Astrocyte (in vitro differentiated cells and primary cell): ENCODE results near the gene PRKAG2. TPM values are rescaled to one million over a fixed set of nuclear protein-coding genes. Genes with fewer than 3 reads are reported as not detected.

Experiments used
- DNase-seq: peaks from one replicate; pipeline ENCODE4 v3.0.0-alpha.2; 2010; ENCODE audit warnings: low read depth
- FAIRE-seq: peaks from 2 replicates; lab custom pipeline; 2011; peaks lifted over from hg19 to GRCh38; lab: Jason Lieb, UNC
- H2AFZ ChIP-seq: 2 replicates; pipeline ENCODE4 v1.6.0; 2012; ENCODE audit warnings: low read depth, low read length, inconsistent platforms
- H3K27ac ChIP-seq: 2 replicates; pipeline ENCODE4 v1.5.1; 2011; ENCODE audit warnings: low read depth, low read length, inconsistent platforms
- H3K27me3 ChIP-seq: 2 replicates; pipeline ENCODE4 v1.6.0; 2011; ENCODE audit warnings: low read length, inconsistent platforms; ENCODE audit not compliant: insufficient read depth
- H3K36me3 ChIP-seq: 2 replicates; pipeline ENCODE4 v1.5.1; 2011; ENCODE audit warnings: low read length, inconsistent platforms; ENCODE audit not compliant: insufficient read depth
- H3K4me1 ChIP-seq: 2 replicates; pipeline ENCODE4 v1.5.1; 2011; ENCODE audit warnings: low read length, inconsistent platforms; ENCODE audit not compliant: insufficient read depth
- H3K4me2 ChIP-seq: 2 replicates; pipeline ENCODE4 v1.6.0; 2012; ENCODE audit warnings: low read length, inconsistent platforms
- H3K4me3 ChIP-seq: 2 replicates; pipeline ENCODE4 v1.5.1; 2011; ENCODE audit warnings: low read depth, mild to moderate bottlenecking, low read length, inconsistent platforms; ENCODE audit not compliant: insufficient read depth
- H3K79me2 ChIP-seq: 2 replicates; pipeline ENCODE4 v1.6.0; 2012; ENCODE audit warnings: mild to moderate bottlenecking, low read length, inconsistent platforms; ENCODE audit not compliant: insufficient read depth
- H3K9ac ChIP-seq: 2 replicates; pipeline ENCODE4 v1.6.0; 2012; ENCODE audit warnings: mild to moderate bottlenecking, low read length, inconsistent platforms
- H3K9me3 ChIP-seq: 2 replicates; pipeline ENCODE4 v1.5.1; 2012; ENCODE audit warnings: low read depth, mild to moderate bottlenecking, low read length, inconsistent platforms; ENCODE audit not compliant: insufficient read depth
- H4K20me1 ChIP-seq: 2 replicates; pipeline ENCODE4 v1.6.0; 2012; ENCODE audit warnings: low read length, inconsistent platforms; ENCODE audit not compliant: insufficient read depth
- H3K27ac Mint-ChIP-seq: one replicate; pipeline ENCODE4 v1.8.0; 2021; ENCODE audit warnings: mild to moderate bottlenecking, mixed read lengths; ENCODE audit not compliant: unreplicated experiment
- H3K27me3 Mint-ChIP-seq: one replicate; pipeline ENCODE4 v1.8.0; 2021; ENCODE audit warnings: low read depth, mixed read lengths; ENCODE audit not compliant: unreplicated experiment
- H3K36me3 Mint-ChIP-seq: one replicate; pipeline ENCODE4 v1.8.0; 2021; ENCODE audit warnings: low read depth, mixed read lengths; ENCODE audit not compliant: unreplicated experiment
- H3K4me1 Mint-ChIP-seq: one replicate; pipeline ENCODE4 v1.8.0; 2021; ENCODE audit warnings: low read depth, mixed read lengths; ENCODE audit not compliant: unreplicated experiment
- H3K4me3 Mint-ChIP-seq: one replicate; pipeline ENCODE4 v1.8.0; 2021; ENCODE audit warnings: mild to moderate bottlenecking, moderate library complexity, mixed read lengths; ENCODE audit not compliant: unreplicated experiment
- H3K9me3 Mint-ChIP-seq: one replicate; pipeline ENCODE4 v1.8.0; 2021; ENCODE audit warnings: mild to moderate bottlenecking, mixed read lengths; ENCODE audit not compliant: unreplicated experiment
- EZH2 ChIP-seq: IDR thresholded peaks from 2 replicates; pipeline ENCODE4 v1.6.1; 2012; ENCODE audit warnings: mild to moderate bottlenecking, low read length, inconsistent platforms; ENCODE audit not compliant: insufficient read depth
- total RNA-seq: library from RNA; stranded (reverse); gene quantifications from 2 replicates; pipeline ENCODE4 v1.2.1, GENCODE V29; 2021
- TF ChIP-seq, protein P1 (sequence below): IDR thresholded peaks from 2 replicates; pipeline ENCODE4 v1.5.1; 2011; ENCODE audit warnings: low read depth, mild to moderate bottlenecking, inconsistent platforms, low read length, moderate library complexity; ENCODE audit not compliant: insufficient read depth

PRKAG2 gene
- total RNA-seq, 1 donor from 2014 or later: 40.7 TPM

DNA sequence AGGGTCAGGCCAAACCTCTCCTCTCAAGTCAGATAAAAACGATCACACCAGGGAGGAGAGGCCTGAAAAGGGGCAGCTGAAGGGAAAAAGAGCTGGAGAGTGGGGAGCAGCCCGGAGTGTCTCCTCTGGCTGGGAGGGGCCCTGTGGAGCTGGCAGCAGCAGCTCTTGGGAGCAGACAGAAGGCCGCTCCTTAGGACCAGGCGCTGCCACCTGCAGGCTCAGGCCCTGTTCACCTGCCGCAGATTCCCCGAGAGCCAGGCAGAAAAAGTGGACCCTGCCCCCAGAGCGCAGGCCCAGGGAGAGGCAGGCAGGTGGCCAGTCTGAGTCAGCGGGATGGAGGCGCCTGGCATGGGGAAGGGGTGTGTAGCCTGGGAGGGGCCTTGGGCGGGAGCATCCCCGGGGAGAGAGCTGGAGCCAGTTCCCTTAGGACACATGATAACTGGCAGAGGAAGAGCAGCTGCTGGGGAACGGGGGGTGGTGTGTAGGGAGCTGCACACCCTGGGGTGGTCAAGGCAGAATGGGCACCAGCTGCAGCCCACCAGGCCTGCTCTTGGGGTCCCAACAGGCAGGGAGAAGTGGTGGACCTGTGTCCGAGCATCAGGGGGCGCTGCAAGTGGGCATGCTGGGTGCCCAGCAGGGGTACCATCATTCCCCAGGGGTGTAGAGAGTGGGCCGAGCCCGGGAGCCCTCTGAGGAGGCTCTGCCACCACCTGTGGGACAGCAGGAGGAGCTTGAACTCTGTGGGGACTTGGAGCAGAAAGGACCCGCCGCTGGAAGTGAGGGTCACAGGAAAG lies 180.0 kb downstream of the PRKAG2 start:
- Histone ChIP-seq H3K4me1 (peaks cover 43% of the 10 kb centered on the region), H3K27me3 (peaks cover 2% of the 10 kb centered on the region), H3K9ac (no peak overlapping the region), H2AFZ (no peak overlapping the region), H4K20me1 (no peaks in the 10 kb centered on the region), H3K79me2 (no peaks in the 10 kb centered on the region), H3K27ac (no peak overlapping the region), H3K36me3 (no peaks in the 10 kb centered on the region), H3K4me2 (no peak overlapping the region), H3K4me3 (no peak overlapping the region), H3K9me3 (no peaks in the 10 kb centered on the region)
- no peaks in the 10 kb centered on the region for H3K9me3 Mint-ChIP-seq
- H3K36me3 Mint-ChIP-seq: peaks cover 3% of the 10 kb centered on the region
- no peak overlapping the region for H3K4me3 Mint-ChIP-seq
- no peak overlapping the region for H3K27ac Mint-ChIP-seq
- H3K27me3 Mint-ChIP-seq: peaks cover 7% of the 10 kb centered on the region
- FAIRE-seq (no peak), DNase-seq (no peak)
- no peak for TF ChIP-seq EZH2
- TF ChIP-seq, protein P1, sequence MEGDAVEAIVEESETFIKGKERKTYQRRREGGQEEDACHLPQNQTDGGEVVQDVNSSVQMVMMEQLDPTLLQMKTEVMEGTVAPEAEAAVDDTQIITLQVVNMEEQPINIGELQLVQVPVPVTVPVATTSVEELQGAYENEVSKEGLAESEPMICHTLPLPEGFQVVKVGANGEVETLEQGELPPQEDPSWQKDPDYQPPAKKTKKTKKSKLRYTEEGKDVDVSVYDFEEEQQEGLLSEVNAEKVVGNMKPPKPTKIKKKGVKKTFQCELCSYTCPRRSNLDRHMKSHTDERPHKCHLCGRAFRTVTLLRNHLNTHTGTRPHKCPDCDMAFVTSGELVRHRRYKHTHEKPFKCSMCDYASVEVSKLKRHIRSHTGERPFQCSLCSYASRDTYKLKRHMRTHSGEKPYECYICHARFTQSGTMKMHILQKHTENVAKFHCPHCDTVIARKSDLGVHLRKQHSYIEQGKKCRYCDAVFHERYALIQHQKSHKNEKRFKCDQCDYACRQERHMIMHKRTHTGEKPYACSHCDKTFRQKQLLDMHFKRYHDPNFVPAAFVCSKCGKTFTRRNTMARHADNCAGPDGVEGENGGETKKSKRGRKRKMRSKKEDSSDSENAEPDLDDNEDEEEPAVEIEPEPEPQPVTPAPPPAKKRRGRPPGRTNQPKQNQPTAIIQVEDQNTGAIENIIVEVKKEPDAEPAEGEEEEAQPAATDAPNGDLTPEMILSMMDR: no peak
- H3K4me1 Mint-ChIP-seq: peaks cover 15% of the 10 kb centered on the region

DNA sequence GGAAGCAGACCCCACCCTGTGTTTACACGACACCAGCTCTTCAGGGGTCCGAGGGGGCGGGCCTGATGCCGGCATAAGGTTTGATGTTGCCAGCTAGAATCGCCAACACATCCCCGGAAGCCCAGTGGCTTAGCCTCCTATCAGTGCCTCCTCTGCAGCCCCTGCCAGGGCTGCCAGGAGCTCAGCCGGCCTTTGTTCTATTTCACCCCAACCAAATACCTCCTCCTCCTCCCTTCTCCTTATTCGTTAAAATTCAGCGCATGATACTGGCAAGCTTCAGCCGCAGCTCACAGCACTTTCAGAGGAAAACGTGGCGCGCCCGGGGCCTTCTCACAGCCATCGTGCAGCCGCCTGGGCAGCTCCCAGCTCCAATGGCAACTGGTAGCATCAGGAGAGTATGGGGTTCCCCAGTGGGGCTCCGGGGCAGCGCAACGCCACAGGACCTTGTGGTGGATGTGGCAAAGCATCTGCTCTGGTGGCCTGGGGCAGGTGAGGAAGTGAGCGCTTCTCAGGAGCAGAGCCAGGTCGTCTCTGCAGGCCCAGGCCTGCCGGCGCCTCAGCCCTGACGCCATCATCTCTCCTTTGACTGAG lies 180.9 kb downstream of the PRKAG2 start:
- no peaks in the 10 kb centered on the region for H3K9me3 ChIP-seq
- no peaks in the 10 kb centered on the region for H4K20me1 ChIP-seq
- H3K4me3 Mint-ChIP-seq: no peak overlapping the region
- no peak for FAIRE-seq
- peaks cover 3% of the 10 kb centered on the region for H3K36me3 Mint-ChIP-seq
- H3K79me2 ChIP-seq: no peaks in the 10 kb centered on the region
- H3K9me3 Mint-ChIP-seq: no peaks in the 10 kb centered on the region
- no peak overlapping the region for H3K4me2 ChIP-seq
- H3K36me3 ChIP-seq: no peaks in the 10 kb centered on the region
- no peak overlapping the region for H3K27ac ChIP-seq
- H3K4me1 ChIP-seq: peaks cover 43% of the 10 kb centered on the region
- H3K27me3 ChIP-seq: peaks cover 2% of the 10 kb centered on the region
- H3K9ac ChIP-seq: no peak overlapping the region
- TF ChIP-seq, protein P1: no peak
- no peak for TF ChIP-seq EZH2
- H3K27me3 Mint-ChIP-seq: peaks cover 7% of the 10 kb centered on the region
- no peak overlapping the region for H2AFZ ChIP-seq
- no peak for DNase-seq
- peaks cover 15% of the 10 kb centered on the region for H3K4me1 Mint-ChIP-seq
- H3K4me3 ChIP-seq: no peak overlapping the region
- no peak overlapping the region for H3K27ac Mint-ChIP-seq
